ENCODE results near the gene MYLK4.
A peak's percentile ranks its signal among the peaks of the same experiment; 100 is the strongest.

MYLK4 gene

GRCh38 chr6:2733324-2733723 is 17.4 kb downstream of the MYLK4 start:
- no peak for DNase-seq

GRCh38 chr6:2732503-2733089 is 18.1 kb downstream of the MYLK4 start:
- DNase-seq: no peak

- no peak for DNase-seq
These were observed 19.3 kb downstream of the MYLK4 start for GRCh38 chr6:2731281-2731909.

- DNase-seq: no peak
These were observed 20.2 kb downstream of the MYLK4 start for GRCh38 chr6:2730353-2731107.

- no peak for DNase-seq
These were observed 20.8 kb downstream of the MYLK4 start for GRCh38 chr6:2729921-2730320.

GRCh38 chr6:2725999-2726567 is 24.6 kb downstream of the MYLK4 start:
- DNase-seq: no peak

GRCh38 chr6:2725364-2725988 is 25.2 kb downstream of the MYLK4 start:
- DNase-seq: no peak

GRCh38 chr6:2721219-2721618 is 29.5 kb downstream of the MYLK4 start:
- DNase-seq: no peak

- DNase-seq: no peak
These were observed 31.6 kb downstream of the MYLK4 start for GRCh38 chr6:2719093-2719455.

- DNase-seq: no peak
These were observed 32.2 kb downstream of the MYLK4 start for GRCh38 chr6:2718334-2719092.

GRCh38 chr6:2716936-2717700 is 33.6 kb downstream of the MYLK4 start:
- no peak for DNase-seq

GRCh38 chr6:2715737-2716136 is 35.0 kb downstream of the MYLK4 start:
- DNase-seq: no peak

- DNase-seq: no peak
These were observed 36.4 kb downstream of the MYLK4 start for GRCh38 chr6:2714111-2714895.

GRCh38 chr6:2713473-2714110 is 37.1 kb downstream of the MYLK4 start:
- DNase-seq: no peak

GRCh38 chr6:2712102-2712501 is 38.6 kb downstream of the MYLK4 start:
- DNase-seq: peak in 2 of 3 experiments; percentile 25 to 67

- DNase-seq: no peak
These were observed 40.3 kb downstream of the MYLK4 start for GRCh38 chr6:2710412-2710811.

- no peak for DNase-seq
These were observed 42.3 kb downstream of the MYLK4 start for GRCh38 chr6:2708456-2708855.

- DNase-seq: no peak
These were observed 44.2 kb downstream of the MYLK4 start for GRCh38 chr6:2706558-2706957.

- DNase-seq: no peak
These were observed 45.5 kb downstream of the MYLK4 start for GRCh38 chr6:2705256-2705655.

GRCh38 chr6:2697291-2697690 is 53.4 kb downstream of the MYLK4 start:
- DNase-seq: no peak

Data from NCI-H1417 (cell line).